PC-3 (cell line): ENCODE results near the gene UNC93B1. TPM values are rescaled to one million over a fixed set of nuclear protein-coding genes. Genes with fewer than 3 reads are reported as not detected.

ENCODE experiments used
- ATAC-seq: fragments of 200-7000 bp; cut with Tn5 transposase; 2 replicates; pipeline ENCODE4 v1.9.1; 2020; ENCODE audit warnings: mild to moderate bottlenecking, moderate library complexity
- BruUV-seq: library from RNA; stranded (reverse); fragments of 400-500 nt; replicated peaks from 2 replicates; lab custom pipeline; 2021; lab: Mats Ljungman, UMichigan
- CTCF ChIA-PET: fragments of 300-600 bp; sonication (Branson Sonifier 250); formaldehyde crosslinking; loops from one replicate; lab custom pipeline; 2022; ENCODE audit warnings: antibody characterized with exemption; lab: Charles Lee
- POLR2A ChIA-PET: fragments of 300-600 bp; sonication (Branson Sonifier 250); formaldehyde crosslinking; loops from one replicate; lab custom pipeline; 2022; ENCODE audit warnings: antibody characterized with exemption; ENCODE audit not compliant: unreplicated experiment; lab: Charles Lee
- DNase-seq: peaks from one replicate; pipeline ENCODE4 v3.0.0-alpha.2; 2015
- H2AFZ ChIP-seq: fragments of 300-600 bp; sonication (generic); 2 replicates; pipeline ENCODE4 v1.6.0; 2016; ENCODE audit warnings: antibody characterized with exemption, low read length
- H3F3A ChIP-seq: fragments of 300-600 bp; sonication (generic); one replicate; pipeline ENCODE4 v1.6.0; 2017; ENCODE audit warnings: antibody characterized with exemption, low read length, control low read depth, mild to moderate bottlenecking; ENCODE audit not compliant: unreplicated experiment
- H3K27ac ChIP-seq: fragments of 300-600 bp; sonication (generic); 2 replicates; pipeline ENCODE4 v1.5.1; 2016; ENCODE audit warnings: mild to moderate bottlenecking, low read length
- H3K27me3 ChIP-seq: fragments of 300-600 bp; sonication (generic); 2 replicates; pipeline ENCODE4 v1.6.1; 2016; ENCODE audit warnings: low read length, mixed read lengths
- H3K36me3 ChIP-seq: fragments of 300-600 bp; sonication (generic); 2 replicates; pipeline ENCODE4 v1.6.1; 2016; ENCODE audit warnings: low read depth, mixed run types, low read length, mixed read lengths
- H3K4me1 ChIP-seq: fragments of 300-600 bp; sonication (generic); 2 replicates; pipeline ENCODE4 v1.5.1; 2016; ENCODE audit warnings: low read length; ENCODE audit not compliant: insufficient read depth
- H3K4me2 ChIP-seq: fragments of 300-600 bp; sonication (generic); 2 replicates; pipeline ENCODE4 v1.6.0; 2016; ENCODE audit warnings: low read length
- H3K4me3 ChIP-seq: fragments of 300-600 bp; sonication (generic); 2 replicates; pipeline ENCODE4 v1.5.1; 2016; ENCODE audit warnings: mild to moderate bottlenecking, low read length, mixed read lengths
- H3K79me2 ChIP-seq: fragments of 300-600 bp; sonication (generic); 2 replicates; pipeline ENCODE4 v1.6.1; 2017; ENCODE audit warnings: low read length, mixed read lengths
- H3K9ac ChIP-seq: fragments of 300-600 bp; sonication (generic); 2 replicates; pipeline ENCODE4 v1.6.0; 2016; ENCODE audit warnings: mild to moderate bottlenecking, low read length
- H3K9me2 ChIP-seq: fragments of 300-600 bp; sonication (generic); replicated peaks from 2 replicates; pipeline ENCODE4 v1.6.1; 2016; ENCODE audit warnings: mixed run types, low read length, mixed read lengths
- H3K9me3 ChIP-seq: fragments of 300-600 bp; sonication (generic); 2 replicates; pipeline ENCODE4 v1.6.1; 2016; ENCODE audit warnings: low read length, mixed read lengths
- H4K20me1 ChIP-seq: fragments of 300-600 bp; sonication (generic); 2 replicates; pipeline ENCODE4 v1.6.1; 2016; ENCODE audit warnings: low read length, mixed read lengths
- EZH2 ChIP-seq: fragments of 300-600 bp; sonication (generic); IDR thresholded peaks from one replicate; pipeline ENCODE4 v1.6.1; 2017; ENCODE audit warnings: antibody characterized with exemption, mild to moderate bottlenecking, low read length; ENCODE audit not compliant: unreplicated experiment
- EZH2phosphoT487 ChIP-seq: fragments of 300-600 bp; sonication (generic); IDR thresholded peaks from 2 replicates; pipeline ENCODE4 v1.6.1; 2018; ENCODE audit warnings: mild to moderate bottlenecking, antibody characterized with exemption, low read length, borderline replicate concordance
- intact Hi-C: fragments of 100-400 bp; cut with micrococcal nuclease; formaldehyde crosslinking; loops from 2 replicates; pipeline ENCODE4 v1.9.0; 2023
- total RNA-seq: library from RNA; depleted of rRNA; stranded (reverse); fragments of >200 nt; gene quantifications from 2 replicates; pipeline ENCODE4 v1.2.3, GENCODE V29; 2014
- TF ChIP-seq, protein P1 (sequence below): fragments of 300-600 bp; sonication (generic); conservative IDR thresholded peaks from 2 replicates; pipeline ENCODE4 v1.5.1; 2017; ENCODE audit warnings: antibody characterized with exemption, low read depth, mild to moderate bottlenecking, low read length

UNC93B1 gene
- total RNA-seq, 1 experiment from 2014 or later = 66.8 TPM

DNA sequence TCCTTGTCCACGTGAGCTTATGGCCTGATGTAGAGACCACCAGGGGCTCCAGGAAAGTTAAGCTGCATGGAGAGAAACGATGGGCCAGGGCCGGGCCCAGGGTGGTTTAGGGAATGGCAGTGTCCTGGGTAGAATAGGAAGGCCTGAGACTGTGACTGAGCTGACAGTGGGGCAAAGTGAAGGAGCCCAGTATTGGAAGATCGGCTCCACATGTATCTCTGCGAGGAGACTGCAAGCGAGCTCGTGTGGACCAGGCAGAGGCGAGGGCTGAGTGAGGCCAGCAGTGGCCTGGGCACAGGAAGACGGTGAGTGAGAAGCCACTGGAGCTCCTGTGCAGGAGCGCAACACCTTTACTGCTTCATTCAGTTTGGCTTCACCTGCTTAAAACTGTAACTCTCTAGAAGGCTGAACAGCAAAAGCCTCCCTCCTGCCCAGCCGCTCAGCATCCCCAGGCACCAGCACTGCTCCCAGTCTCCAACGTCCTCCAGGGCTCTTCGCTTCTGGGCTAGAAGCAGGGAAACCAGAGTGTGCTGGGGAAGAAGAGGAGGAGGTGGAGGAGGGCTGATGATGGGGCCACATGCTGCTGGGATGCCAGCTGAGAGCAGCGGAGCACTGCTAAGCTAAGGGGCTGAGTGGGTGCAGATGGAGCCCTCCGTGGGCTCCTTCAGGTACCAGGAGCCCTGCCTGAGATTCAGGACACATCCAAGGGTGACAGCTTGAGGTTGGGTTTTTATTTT is 48.4 kb upstream of the UNC93B1 start:
- Histone ChIP-seq H2AFZ (no peak overlapping the region), H3K9me3 (no peaks in the 10 kb centered on the region), H3K36me3 (peaks cover 11% of the 10 kb centered on the region; the same call in 1 of the 2 replicates), H3K4me3 (no peak overlapping the region), H3K79me2 (no peaks in the 10 kb centered on the region), H3K9me2 (no peaks in the 10 kb centered on the region), H3K4me2 (no peak overlapping the region), H4K20me1 (no peaks in the 10 kb centered on the region), H3K27ac (no peak overlapping the region), H3K4me1 (no peaks in the 10 kb centered on the region), H3F3A (no peaks in the 10 kb centered on the region), H3K27me3 (no peaks in the 10 kb centered on the region), H3K9ac (no peak overlapping the region)
- intact Hi-C loops = no loop called here
- no TSS peak for BruUV-seq
- POLR2A ChIA-PET = interaction anchor here (0.6 kb wide), 1 partner anchor 47 kb away, joined by 3 read pairs; no protein-coding TSS in a partner anchor
- TF ChIP-seq, protein P1, sequence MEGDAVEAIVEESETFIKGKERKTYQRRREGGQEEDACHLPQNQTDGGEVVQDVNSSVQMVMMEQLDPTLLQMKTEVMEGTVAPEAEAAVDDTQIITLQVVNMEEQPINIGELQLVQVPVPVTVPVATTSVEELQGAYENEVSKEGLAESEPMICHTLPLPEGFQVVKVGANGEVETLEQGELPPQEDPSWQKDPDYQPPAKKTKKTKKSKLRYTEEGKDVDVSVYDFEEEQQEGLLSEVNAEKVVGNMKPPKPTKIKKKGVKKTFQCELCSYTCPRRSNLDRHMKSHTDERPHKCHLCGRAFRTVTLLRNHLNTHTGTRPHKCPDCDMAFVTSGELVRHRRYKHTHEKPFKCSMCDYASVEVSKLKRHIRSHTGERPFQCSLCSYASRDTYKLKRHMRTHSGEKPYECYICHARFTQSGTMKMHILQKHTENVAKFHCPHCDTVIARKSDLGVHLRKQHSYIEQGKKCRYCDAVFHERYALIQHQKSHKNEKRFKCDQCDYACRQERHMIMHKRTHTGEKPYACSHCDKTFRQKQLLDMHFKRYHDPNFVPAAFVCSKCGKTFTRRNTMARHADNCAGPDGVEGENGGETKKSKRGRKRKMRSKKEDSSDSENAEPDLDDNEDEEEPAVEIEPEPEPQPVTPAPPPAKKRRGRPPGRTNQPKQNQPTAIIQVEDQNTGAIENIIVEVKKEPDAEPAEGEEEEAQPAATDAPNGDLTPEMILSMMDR = no peak
- no peak for TF ChIP-seq EZH2
- TF ChIP-seq EZH2phosphoT487 = no peak
- CTCF ChIA-PET = no interaction called here
- peak; percentile 6 for ATAC-seq
- no peak for DNase-seq

DNA sequence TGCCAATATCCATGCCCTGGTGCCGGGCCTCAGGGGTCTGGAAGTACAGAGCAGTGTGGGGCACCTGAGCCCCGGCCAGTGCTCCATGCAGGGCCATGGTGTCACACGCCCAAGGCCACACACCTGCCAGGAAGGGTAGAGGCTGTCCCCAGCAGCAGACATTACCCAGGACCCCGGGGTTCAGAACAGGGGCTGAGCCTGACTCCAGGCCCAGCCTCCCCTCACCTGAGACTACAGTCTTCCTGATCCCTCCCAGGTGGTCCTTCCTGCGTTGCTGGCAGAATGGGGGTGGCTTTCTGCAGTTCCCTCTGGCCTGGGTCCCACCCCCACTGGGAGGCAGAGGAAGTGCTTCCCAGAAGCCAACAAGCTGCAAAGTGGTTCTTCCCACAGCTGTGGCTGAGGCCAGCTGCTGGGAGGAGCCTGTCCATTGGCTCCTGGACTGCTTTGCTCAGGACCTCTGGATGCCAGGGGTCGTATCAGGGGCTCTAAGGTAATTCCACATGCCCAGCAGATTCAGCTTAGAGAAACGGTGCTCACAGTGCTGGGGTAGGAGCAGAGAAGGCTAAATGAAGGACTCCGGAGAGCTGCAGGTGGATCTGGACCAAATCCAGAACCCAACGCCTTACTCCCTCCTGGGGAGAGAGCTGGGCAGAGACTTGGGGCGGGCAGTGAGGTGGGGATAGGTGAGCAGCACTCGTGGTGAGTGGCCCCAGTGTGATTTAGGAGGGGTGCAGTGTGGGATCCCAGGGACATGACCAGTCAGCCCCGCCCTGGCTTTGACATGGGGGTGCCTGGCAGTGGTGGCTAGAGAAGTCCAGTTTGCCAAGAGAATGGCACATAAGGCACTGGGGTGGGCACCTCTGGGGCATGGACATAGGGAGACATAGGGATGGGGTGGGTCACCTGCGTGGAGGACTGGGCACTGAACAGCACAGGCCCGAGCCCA is 47.6 kb upstream of the UNC93B1 start:
- DNase-seq = no peak
- Histone ChIP-seq H4K20me1 (no peaks in the 10 kb centered on the region), H3K9me2 (no peaks in the 10 kb centered on the region), H3K27ac (no peak overlapping the region), H3K36me3 (peaks cover 11% of the 10 kb centered on the region; the same call in 1 of the 2 replicates), H3K79me2 (no peaks in the 10 kb centered on the region), H3F3A (no peaks in the 10 kb centered on the region), H2AFZ (no peak overlapping the region), H3K9me3 (no peaks in the 10 kb centered on the region), H3K9ac (no peak overlapping the region), H3K4me3 (no peak overlapping the region), H3K4me1 (no peaks in the 10 kb centered on the region), H3K27me3 (no peaks in the 10 kb centered on the region), H3K4me2 (no peak overlapping the region)
- TSS peak; percentile 8 for BruUV-seq
- ChIA-PET CTCF (no interaction called here), POLR2A (no interaction called here)
- no peak for TF ChIP-seq EZH2phosphoT487
- TF ChIP-seq, protein P1 = no peak
- no peak for TF ChIP-seq EZH2
- peak; percentile 18; the same call in 1 of the 2 replicates for ATAC-seq
- intact Hi-C loops = no loop called here
